Measurements from ENCODE around the gene DNALI1. TPM values are rescaled to one million over a fixed set of nuclear protein-coding genes. Genes with fewer than 3 reads are reported as not detected.

DNALI1 gene
- total and polyA plus RNA-seq, 2 of the 8 experiments (the other 6 are each of a cell fraction or from before 2014, with no cell fraction given): 8.9 to 11.3 TPM

GRCh38 chr1:37519613-37520012 is 37.1 kb upstream of the DNALI1 start:
- no peak overlapping the region for H2BK15ac ChIP-seq (ENCODE audit: low read length)
- no peak overlapping the region for H4K5ac ChIP-seq (ENCODE audit: insufficient read length, low read depth, low read length)
- H4K8ac ChIP-seq (ENCODE audit: extremely low read depth, insufficient read depth, low read length): no peak overlapping the region
- no peaks in the 10 kb centered on the region for H3K36me3 ChIP-seq (ENCODE audit: control insufficient read depth in 2 of 4, insufficient read depth in 4 of 4, low read length in 3 of 4)
- H3K23ac ChIP-seq (ENCODE audit: insufficient read length): no peak overlapping the region
- no peak overlapping the region for H3K4ac ChIP-seq (replicated peaks; ENCODE audit: insufficient read length, low read depth, low read length)
- no peak overlapping the region for H3K14ac ChIP-seq (ENCODE audit: insufficient read length)
- H3K4me2 ChIP-seq (ENCODE audit: insufficient read depth in 1 of 2, low read depth in 2 of 2, low read length in 2 of 2): no peak overlapping the region
- no peak overlapping the region for H3K56ac ChIP-seq (replicated peaks; ENCODE audit: insufficient read length, low read depth, low read length)
- H3K79me2 ChIP-seq (ENCODE audit: control insufficient read depth in 1 of 2, insufficient read depth in 2 of 2, low read length in 2 of 2): no peaks in the 10 kb centered on the region
- H3K9ac ChIP-seq (replicated peaks in 1 of 4; ENCODE audit: extremely low read depth in 1 of 4, low read depth in 3 of 4, low read length in 3 of 4): no peak overlapping the region
- no peak overlapping the region for H2BK20ac ChIP-seq (ENCODE audit: low read length)
- FAIRE-seq: no peak
- H2AFZ ChIP-seq (ENCODE audit: low read length): no peak overlapping the region
- H4K20me1 ChIP-seq (replicated peaks in 1 of 2; ENCODE audit: control insufficient read depth in 1 of 2, insufficient read depth in 2 of 2, low read length in 2 of 2): no peaks in the 10 kb centered on the region
- no peak overlapping the region for H4K91ac ChIP-seq (replicated peaks; ENCODE audit: insufficient read length, low read length)
- H3K79me1 ChIP-seq (ENCODE audit: low read depth, low read length): no peaks in the 10 kb centered on the region
- H3K4me3 ChIP-seq (ENCODE audit: extremely low read depth in 1 of 4, insufficient read depth in 2 of 4, low read depth in 3 of 4, low read length in 4 of 4): no peak overlapping the region
- no peak overlapping the region for H3K18ac ChIP-seq (ENCODE audit: extremely low read depth, low read length)
- H2BK5ac ChIP-seq (ENCODE audit: low read depth, low read length): no peak overlapping the region
- no peaks in the 10 kb centered on the region for H3K27me3 ChIP-seq (replicated peaks in 1 of 4; ENCODE audit: control insufficient read depth in 3 of 4, extremely low read depth in 1 of 4, insufficient read depth in 3 of 4, low read length in 3 of 4)
- ChIA-PET POLR2A (ENCODE audit: partially characterized antibody) (interaction anchor here (1.4 to 1.6 kb wide), 3 partner anchors 10 to 45 kb away, joined by 3 to 7 read pairs (median 4); partner anchors contain the start of gene ZC3H12A), CTCF (ENCODE audit: partially characterized antibody) (no interaction called here)
- no peak overlapping the region for H2BK12ac ChIP-seq (ENCODE audit: low read depth, low read length)
- no peak overlapping the region for H3K27ac ChIP-seq (ENCODE audit: low read depth, low read length)
- no peaks in the 10 kb centered on the region; a peak in 1 of 4 replicates for H3K9me3 ChIP-seq (ENCODE audit: insufficient read depth in 2 of 2, low read depth in 1 of 2, low read length in 1 of 2)
- H2AK5ac ChIP-seq (ENCODE audit: low read depth, low read length): no peak overlapping the region
- DNase-seq (ENCODE audit: low read depth in 1 of 2, low spot score in 2 of 2): no peak
- H3K4me1 ChIP-seq (replicated peaks in 1 of 4; ENCODE audit: control insufficient read depth in 3 of 4, insufficient read depth in 4 of 4, low read length in 3 of 4): peaks cover 0 to 9% (median 4%) of the 10 kb centered on the region in 4 experiments; a peak in 3 of 7 replicates
- no peak overlapping the region for H2BK120ac ChIP-seq (replicated peaks; ENCODE audit: low read depth, low read length)
- peaks cover 6% of the 10 kb centered on the region for H3K23me2 ChIP-seq (ENCODE audit: low read depth, low read length)
- TF ChIP-seq GABPA (IDR thresholded peaks at IDR 0.05; ENCODE audit: borderline replicate concordance, insufficient read depth, low read length) (no peak), PHF8 (conservative IDR thresholded peaks at IDR 0.05; ENCODE audit: low read depth, low read length) (no peak), SUZ12 (IDR thresholded peaks at IDR 0.05; ENCODE audit: low read length) (no peak), FOSL1 (IDR thresholded peaks at IDR 0.05; ENCODE audit: insufficient read depth, low read depth, low read length) (no peak), EP300 (IDR thresholded peaks at IDR 0.05; ENCODE audit: borderline replicate concordance in 1 of 2, low read depth in 2 of 2, low read length in 2 of 2) (no peak), KDM1A (IDR thresholded peaks at IDR 0.05; ENCODE audit: borderline replicate concordance, low read length) (no peak), CTCF (IDR thresholded peaks at IDR 0.05; ENCODE audit: control extremely low read depth in 1 of 3, insufficient read depth in 1 of 3, low read depth in 1 of 3, low read length in 3 of 3) (no peak), NANOG (IDR thresholded peaks at IDR 0.05; ENCODE audit: insufficient read depth, low read depth, low read length, poor library complexity, severe bottlenecking) (no peak), CTBP2 (IDR thresholded peaks at IDR 0.05; ENCODE audit: borderline replicate concordance, insufficient read depth, insufficient read length, low read length) (no peak), ASH2L (IDR thresholded peaks at IDR 0.05; ENCODE audit: low read length) (no peak), TEAD4 (IDR thresholded peaks at IDR 0.05; ENCODE audit: low read depth, low read length) (no peak), TAF1 (IDR thresholded peaks at IDR 0.05; ENCODE audit: low read depth, low read length) (no peak)
